Activated naive CD4-positive, alpha-beta T cell treated with anti-CD3 and anti-CD28 coated beads for 36 hours (primary cell): ENCODE results near the gene MYO5B. TPM values are rescaled to one million over a fixed set of nuclear protein-coding genes. Genes with fewer than 3 reads are reported as not detected.
"Not testable (repeated sequence)": the region's sequence is repeated elsewhere in the genome, so short reads cannot be mapped to it uniquely, and the experiment has no call there.

Source experiments
- CTCF ChIA-PET: fragments of 350-600 bp; sonication (Branson Sonifier 250); formaldehyde crosslinking; loops from one replicate; lab custom pipeline; 2021; ENCODE audit warnings: antibody characterized with exemption; lab: Charles Lee
- DNase-seq: peaks from one replicate; pipeline ENCODE4 v3.0.0-alpha.2; 2020
- H3K27ac Mint-ChIP-seq: one replicate; pipeline ENCODE4 v1.8.0; 2021; ENCODE audit warnings: mild to moderate bottlenecking, mixed read lengths
- H3K27me3 Mint-ChIP-seq: one replicate; pipeline ENCODE4 v1.8.0; 2021; ENCODE audit warnings: low read depth, mixed read lengths
- H3K36me3 Mint-ChIP-seq: one replicate; pipeline ENCODE4 v1.8.0; 2021; ENCODE audit warnings: low read depth, mixed read lengths
- H3K4me1 Mint-ChIP-seq: one replicate; pipeline ENCODE4 v1.8.0; 2021; ENCODE audit warnings: low read depth, mixed read lengths
- H3K4me3 Mint-ChIP-seq: one replicate; pipeline ENCODE4 v1.8.0; 2021; ENCODE audit warnings: mild to moderate bottlenecking, moderate library complexity, mixed read lengths
- H3K9me3 Mint-ChIP-seq: one replicate; pipeline ENCODE4 v1.8.0; 2021; ENCODE audit warnings: mixed read lengths
- intact Hi-C: fragments of 100-400 bp; cut with micrococcal nuclease; formaldehyde crosslinking; loops from one replicate; pipeline ENCODE4 v1.15.1; 2023
- microRNA-seq: library from miRNA; unstranded; fragments of <30 nt; microRNA quantifications from one replicate; pipeline ENCODE4 v1.2.0, GENCODE V29; 2022; ENCODE audit warnings: borderline microRNAs expressed, borderline replicate concordance
- total RNA-seq, 2 experiments: library from RNA; stranded (reverse); gene quantifications; one replicate each; pipeline ENCODE4 v1.2.3, GENCODE V29; 2021

The MYO5B gene
- total RNA-seq, 2 experiments from 2014 or later, result 0.02 to 0.12 TPM

DNA sequence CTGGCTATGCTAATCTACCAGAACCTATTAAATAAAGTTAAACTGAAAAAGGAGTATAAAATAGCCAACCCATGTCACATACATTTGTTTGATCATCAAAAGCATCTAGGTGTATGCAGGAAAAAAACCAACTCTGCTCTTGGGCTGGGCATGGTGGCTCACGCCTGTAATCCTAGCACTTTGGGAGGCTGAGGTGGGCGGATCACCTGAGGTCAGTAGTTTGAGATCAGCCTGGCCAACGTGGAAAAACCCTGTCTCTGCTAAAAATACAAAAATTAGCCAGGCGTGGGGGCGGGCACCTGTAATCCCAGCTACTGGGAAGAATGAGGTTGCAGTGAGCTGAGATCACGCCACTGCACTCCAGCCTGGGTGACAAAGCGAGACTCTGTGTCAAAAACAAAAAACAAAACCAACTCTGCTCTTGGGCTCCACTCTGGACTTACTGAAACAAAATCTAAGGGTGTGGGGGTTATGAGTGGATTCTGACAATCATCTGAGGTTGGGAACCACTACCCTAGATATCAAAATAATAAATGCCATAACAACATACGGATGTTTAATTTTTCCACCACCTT lies 405.3 kb downstream of the MYO5B start:
- peaks cover 34% of the 10 kb centered on the region for H3K4me1 Mint-ChIP-seq
- peaks cover 29% of the 10 kb centered on the region for H3K36me3 Mint-ChIP-seq
- intact Hi-C loops, result loop anchor here (10.0 kb wide), 1 partner anchor 225 kb away; the partner anchor contains the start of gene LIPG
- peak; percentile 6 for DNase-seq
- not testable (repeated sequence) for H3K9me3 Mint-ChIP-seq, H3K4me3 Mint-ChIP-seq, H3K27ac Mint-ChIP-seq, H3K27me3 Mint-ChIP-seq
- CTCF ChIA-PET, result interaction anchor here (1.2 kb wide), 1 partner anchor 30 kb away, joined by 3 read pairs; no protein-coding TSS in a partner anchor

- Mint-ChIP-seq H3K27ac (no peak overlapping the region), H3K27me3 (no peaks in the 10 kb centered on the region), H3K9me3 (no peaks in the 10 kb centered on the region), H3K4me3 (no peak overlapping the region), H3K36me3 (peaks cover 34% of the 10 kb centered on the region), H3K4me1 (peaks cover 37% of the 10 kb centered on the region)
- no peak for DNase-seq
- intact Hi-C loops, result loop anchor here (10.0 kb wide), 1 partner anchor 224 kb away; the partner anchor contains the start of gene LIPG
- CTCF ChIA-PET, result interaction anchor here (0.6 kb wide), 1 partner anchor 1126 kb away, joined by 4 read pairs; no protein-coding TSS in a partner anchor
Measured at GRCh38 chr18:49788327-49788898, 406.5 kb downstream of the MYO5B start.

DNA sequence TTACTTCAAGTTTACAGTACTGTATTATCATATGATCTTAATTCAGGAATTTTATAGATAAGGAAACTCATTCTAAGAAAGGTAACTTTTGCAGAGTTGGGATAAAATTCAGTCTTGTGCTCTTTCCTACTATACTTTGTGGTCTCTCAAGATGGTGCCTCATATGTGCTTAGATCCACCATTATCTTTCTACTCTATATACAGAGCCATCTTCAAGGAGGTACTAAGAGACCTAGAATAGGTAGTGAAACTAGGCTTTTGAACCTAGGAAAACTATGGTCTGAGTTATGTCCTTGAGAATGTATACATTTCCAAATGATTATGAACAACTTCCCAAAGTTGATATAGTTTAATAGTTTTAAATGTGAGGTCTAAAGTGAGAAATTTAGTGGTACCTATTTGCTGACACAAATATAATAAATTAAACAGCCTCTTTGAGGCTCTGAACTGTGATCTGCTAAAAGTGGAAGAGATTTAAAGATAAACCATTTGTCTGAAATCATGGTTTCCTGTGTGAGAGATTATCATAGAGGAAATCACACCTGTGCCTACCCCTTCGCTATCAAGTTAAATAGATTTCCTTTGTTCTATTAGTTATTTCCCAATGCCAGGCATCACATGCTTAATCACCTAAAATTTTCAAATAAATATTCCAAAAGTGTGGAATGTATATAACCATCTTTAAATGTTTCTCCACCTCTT lies 408.8 kb downstream of the MYO5B start:
- no peaks in the 10 kb centered on the region for H3K27me3 Mint-ChIP-seq
- no peak overlapping the region for H3K4me3 Mint-ChIP-seq
- no peaks in the 10 kb centered on the region for H3K9me3 Mint-ChIP-seq
- peaks cover 37% of the 10 kb centered on the region for H3K4me1 Mint-ChIP-seq
- CTCF ChIA-PET, result interaction anchor here (1.4 kb wide), 1 partner anchor 72 kb away, joined by 3 read pairs; no protein-coding TSS in a partner anchor
- peaks cover 43% of the 10 kb centered on the region for H3K36me3 Mint-ChIP-seq
- no peak overlapping the region for H3K27ac Mint-ChIP-seq
- intact Hi-C loops, result loop anchor here (10.0 kb wide), 1 partner anchor 221 kb away; the partner anchor contains the start of gene LIPG
- DNase-seq, result no peak

DNA sequence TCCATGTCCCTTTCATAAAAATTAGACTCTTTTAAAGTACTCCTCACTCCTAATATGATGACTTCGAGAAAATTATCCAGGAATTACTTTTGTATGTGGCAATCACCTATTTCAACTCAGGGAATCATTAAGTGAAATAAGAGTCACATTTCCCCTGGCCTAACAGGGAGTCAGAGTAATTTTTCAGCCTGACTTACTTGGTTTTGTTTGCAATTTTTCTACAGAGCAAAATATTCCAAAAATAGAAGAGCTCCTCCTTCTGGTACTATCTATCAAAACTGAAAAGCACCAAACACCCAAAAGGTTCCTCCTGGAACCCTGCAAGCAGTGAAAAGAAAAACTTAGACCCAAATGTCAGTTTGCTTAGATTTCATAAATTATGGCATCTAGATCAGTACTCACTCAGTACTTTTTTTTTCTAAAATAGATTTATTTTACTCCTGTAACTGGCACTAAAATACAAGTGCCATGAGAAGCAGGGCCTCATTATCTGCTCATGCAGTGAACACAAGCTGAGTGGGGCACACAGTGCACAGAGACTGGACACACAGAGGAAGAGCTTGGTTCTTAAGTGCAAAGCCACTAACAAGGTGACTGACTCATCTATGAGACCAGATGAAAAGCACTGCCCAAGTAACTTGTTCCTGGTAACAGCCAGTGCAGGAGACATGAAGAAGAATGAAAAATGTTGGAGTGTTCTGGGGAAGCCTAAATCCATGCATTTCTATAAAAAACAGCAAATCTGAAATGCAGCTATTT lies 410.3 kb downstream of the MYO5B start:
- Mint-ChIP-seq H3K27ac (no peak overlapping the region), H3K36me3 (peaks cover 39% of the 10 kb centered on the region), H3K4me3 (no peak overlapping the region), H3K27me3 (no peaks in the 10 kb centered on the region), H3K9me3 (no peaks in the 10 kb centered on the region), H3K4me1 (peaks cover 35% of the 10 kb centered on the region)
- CTCF ChIA-PET, result interaction anchor here (0.5 to 2.2 kb wide), 6 partner anchors 10 to 274 kb away, joined by 3 to 7 read pairs (median 4); no protein-coding TSS in a partner anchor
- intact Hi-C loops, result loop anchor here (10.0 kb wide), 1 partner anchor 220 kb away; the partner anchor contains the start of gene LIPG
- DNase-seq, result no peak

- not testable (repeated sequence) for H3K4me3 Mint-ChIP-seq, H3K9me3 Mint-ChIP-seq, H3K27ac Mint-ChIP-seq, DNase-seq, H3K27me3 Mint-ChIP-seq
- CTCF ChIA-PET, result interaction anchor here (0.6 to 2.2 kb wide), 4 partner anchors 74 to 573 kb away, joined by 4 to 7 read pairs (median 5); no protein-coding TSS in a partner anchor
- peaks cover 27% of the 10 kb centered on the region for H3K4me1 Mint-ChIP-seq
- intact Hi-C loops, result loop anchor here (10.0 kb wide), 1 partner anchor 219 kb away; the partner anchor contains the start of gene LIPG
- H3K36me3 Mint-ChIP-seq, result peaks cover 42% of the 10 kb centered on the region
Measured at GRCh38 chr18:49783631-49784030, 411.3 kb downstream of the MYO5B start.

DNA sequence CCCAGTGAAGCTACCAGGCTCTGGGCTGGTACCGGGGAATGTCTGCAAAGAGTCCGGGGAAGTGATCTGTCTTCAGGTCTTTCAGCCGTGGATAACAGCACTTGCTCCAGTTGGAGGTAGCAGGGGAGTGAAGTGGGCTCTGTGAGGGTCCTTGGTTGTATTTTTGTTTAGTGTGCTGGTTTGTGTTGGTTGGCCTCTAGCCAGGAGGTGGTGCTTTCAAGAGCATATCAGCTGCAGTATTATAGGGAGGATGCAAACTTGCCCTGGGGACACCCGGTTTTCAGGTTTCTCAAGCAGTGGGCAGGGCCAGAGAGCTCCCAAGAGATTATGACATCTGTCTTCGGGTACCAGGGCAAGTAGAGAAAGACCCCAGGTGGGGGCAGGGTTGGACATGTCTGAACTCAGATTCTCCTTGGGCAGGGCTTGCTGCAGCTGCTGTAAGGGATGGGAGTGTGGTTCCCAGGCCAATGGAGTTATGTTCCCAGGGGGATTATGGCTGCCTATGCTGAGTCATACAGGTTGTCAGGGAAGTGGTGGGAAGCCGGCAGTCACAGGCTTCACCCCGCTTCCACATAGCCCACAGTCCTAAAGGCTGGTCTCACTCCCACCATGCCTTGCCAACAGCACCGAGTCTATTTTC lies 416.0 kb downstream of the MYO5B start:
- no peaks in the 10 kb centered on the region for H3K4me1 Mint-ChIP-seq
- peaks cover 17% of the 10 kb centered on the region for H3K9me3 Mint-ChIP-seq
- no peaks in the 10 kb centered on the region for H3K27me3 Mint-ChIP-seq
- intact Hi-C loops, result no loop called here
- H3K36me3 Mint-ChIP-seq, result peaks cover 43% of the 10 kb centered on the region
- no peak overlapping the region for H3K4me3 Mint-ChIP-seq
- no peak for DNase-seq
- no peak overlapping the region for H3K27ac Mint-ChIP-seq
- CTCF ChIA-PET, result no interaction called here

Small RNA genes lying within 50 kb of the gene (microRNA-seq; reads per million reads assigned to microRNA genes)
- not detected for gene MIR4320

Other genes with a start within 250 kb of the MYO5B start
- under 1 TPM; 0.40 to 0.43 TPM for gene CFAP53, start 71.3 kb upstream of the MYO5B start, total RNA-seq
- gene MBD1, start 86.4 kb upstream of the MYO5B start, total RNA-seq, result 10 to 100 TPM; 66.4 to 69.0 TPM
- gene CXXC1, start 92.5 kb upstream of the MYO5B start, total RNA-seq, result 10 to 100 TPM; 71.5 to 75.3 TPM
- gene SKA1, start 179.9 kb upstream of the MYO5B start, total RNA-seq, result 10 to 100 TPM; 36.1 to 36.3 TPM